Caco-2 (cell line): ENCODE results near the gene NPAS3. TPM values are rescaled to one million over a fixed set of nuclear protein-coding genes. Genes with fewer than 3 reads are reported as not detected.

Source experiments
- BruUV-seq: library from RNA; stranded (reverse); fragments of 400-500 nt; replicated peaks from 2 replicates; lab custom pipeline; 2021; lab: Mats Ljungman, UMichigan
- CTCF ChIA-PET: fragments of 300-600 bp; sonication (Branson Sonifier 250); formaldehyde crosslinking; loops from one replicate; lab custom pipeline; 2022; ENCODE audit warnings: antibody characterized with exemption; lab: Charles Lee
- POLR2A ChIA-PET: fragments of 300-600 bp; sonication (Branson Sonifier 250); formaldehyde crosslinking; loops from one replicate; lab custom pipeline; 2022; ENCODE audit warnings: antibody characterized with exemption; lab: Charles Lee
- DNase-seq, 2 experiments: peaks; one replicate each; pipeline versions ENCODE4 v3.0.0 to v3.0.0-alpha.2; 2020 to 2022
- H3K27me3 ChIP-seq: replicated peaks from 2 replicates; pipeline ENCODE4 v1.6.0; 2011; ENCODE audit warnings: low read length; ENCODE audit not compliant: control insufficient read depth, insufficient read depth
- H3K36me3 ChIP-seq: 2 replicates; pipeline ENCODE4 v1.5.1; 2011; ENCODE audit warnings: low read length; ENCODE audit not compliant: control insufficient read depth, insufficient read depth
- H3K4me1 ChIP-seq: fragments of 250-450 bp; sonication (Bioruptor Pico); 2 replicates; pipeline ENCODE4 v1.5.1; 2020; ENCODE audit warnings: mild to moderate bottlenecking
- H3K4me3 ChIP-seq: 2 replicates; pipeline ENCODE4 v1.5.1; 2011; ENCODE audit warnings: low read depth, mild to moderate bottlenecking, control low read depth, low read length
- H3K9me3 ChIP-seq: fragments of 250-450 bp; sonication (Bioruptor Pico); 2 replicates; pipeline ENCODE4 v1.5.1; 2020; ENCODE audit warnings: mild to moderate bottlenecking, moderate library complexity
- H3K27ac Mint-ChIP-seq: one replicate; pipeline ENCODE4 v1.8.0; 2022; ENCODE audit warnings: mixed read lengths; ENCODE audit not compliant: unreplicated experiment
- H3K27me3 Mint-ChIP-seq: one replicate; pipeline ENCODE4 v1.8.0; 2022; ENCODE audit warnings: mixed read lengths; ENCODE audit not compliant: insufficient read depth, unreplicated experiment
- H3K36me3 Mint-ChIP-seq: one replicate; pipeline ENCODE4 v1.8.0; 2022; ENCODE audit warnings: mild to moderate bottlenecking, mixed read lengths; ENCODE audit not compliant: insufficient read depth, unreplicated experiment
- H3K4me1 Mint-ChIP-seq: one replicate; pipeline ENCODE4 v1.8.0; 2022; ENCODE audit warnings: low read depth, mixed read lengths; ENCODE audit not compliant: unreplicated experiment
- H3K4me3 Mint-ChIP-seq: one replicate; pipeline ENCODE4 v1.8.0; 2022; ENCODE audit warnings: mild to moderate bottlenecking, moderate library complexity, mixed read lengths; ENCODE audit not compliant: unreplicated experiment
- H3K9me3 Mint-ChIP-seq: one replicate; pipeline ENCODE4 v1.8.0; 2022; ENCODE audit warnings: mixed read lengths; ENCODE audit not compliant: unreplicated experiment
- intact Hi-C: fragments of 100-400 bp; cut with micrococcal nuclease; formaldehyde crosslinking; loops from one replicate; pipeline ENCODE4 v1.10.0; 2022; ENCODE audit not compliant: unreplicated experiment
- total RNA-seq: library from RNA; stranded (reverse); gene quantifications from 2 replicates; pipeline ENCODE4 v1.2.3, GENCODE V29; 2022
- TF ChIP-seq, protein P1 (sequence below), 2 experiments: fragments of 200-600 bp in 1 of 2; IDR thresholded peaks; 1 replicate in 1 of 2; 2 replicates in 1 of 2; pipeline versions ENCODE4 v1.5.1 to v1.8.0; 2011 to 2022; ENCODE audit warnings: antibody characterized with exemption in 1 of 2, control low read depth in 1 of 2, inconsistent platforms in 1 of 2, low read depth in 1 of 2, low read length in 1 of 2, mild to moderate bottlenecking in 1 of 2, moderate library complexity in 1 of 2; ENCODE audit not compliant: insufficient read depth in 1 of 2, severe bottlenecking in 1 of 2, unreplicated experiment in 1 of 2

Gene NPAS3
- total RNA-seq, 1 experiment from 2014 or later = not detected

DNA sequence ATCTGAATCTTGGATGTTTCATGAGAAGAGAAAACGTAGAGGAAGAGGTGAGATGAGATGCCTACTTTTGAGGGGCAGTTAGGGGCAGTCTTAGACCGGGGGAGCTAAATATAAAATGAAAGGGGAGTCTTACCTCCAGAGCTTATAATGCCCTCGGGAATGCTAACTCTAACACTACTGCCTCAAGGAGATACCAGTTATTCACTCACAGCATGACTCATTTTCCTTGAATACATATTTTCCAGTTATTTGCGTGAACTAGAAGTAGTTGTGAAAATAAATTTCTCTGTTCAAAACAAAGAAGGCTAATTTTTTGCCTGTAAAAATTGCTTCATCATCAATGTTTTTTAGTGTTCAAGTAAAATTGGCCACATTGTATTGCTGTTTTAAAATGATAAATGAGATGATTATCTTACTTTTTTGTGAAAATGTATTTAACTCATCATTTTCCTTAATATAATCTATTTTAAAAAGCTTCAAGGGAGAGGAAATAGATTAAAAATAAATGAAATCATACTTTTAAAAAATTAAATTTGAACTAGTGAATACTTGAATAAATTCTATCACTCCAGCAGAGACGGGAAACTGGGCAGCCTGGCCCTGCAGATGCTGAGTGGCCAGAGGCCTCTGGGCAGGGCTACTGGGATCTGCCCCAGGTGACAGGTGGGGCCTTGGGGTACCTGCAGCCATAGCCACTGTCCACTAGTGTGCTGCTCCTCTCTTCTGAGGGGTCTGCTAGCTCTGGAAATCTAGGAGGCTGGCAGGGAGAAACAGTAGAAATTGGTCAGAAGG lies 672.9 kb downstream of the NPAS3 start:
- H3K9me3 Mint-ChIP-seq = no peaks in the 10 kb centered on the region
- CTCF ChIA-PET = no interaction called here
- H3K4me1 Mint-ChIP-seq = no peaks in the 10 kb centered on the region
- TF ChIP-seq, protein P1, sequence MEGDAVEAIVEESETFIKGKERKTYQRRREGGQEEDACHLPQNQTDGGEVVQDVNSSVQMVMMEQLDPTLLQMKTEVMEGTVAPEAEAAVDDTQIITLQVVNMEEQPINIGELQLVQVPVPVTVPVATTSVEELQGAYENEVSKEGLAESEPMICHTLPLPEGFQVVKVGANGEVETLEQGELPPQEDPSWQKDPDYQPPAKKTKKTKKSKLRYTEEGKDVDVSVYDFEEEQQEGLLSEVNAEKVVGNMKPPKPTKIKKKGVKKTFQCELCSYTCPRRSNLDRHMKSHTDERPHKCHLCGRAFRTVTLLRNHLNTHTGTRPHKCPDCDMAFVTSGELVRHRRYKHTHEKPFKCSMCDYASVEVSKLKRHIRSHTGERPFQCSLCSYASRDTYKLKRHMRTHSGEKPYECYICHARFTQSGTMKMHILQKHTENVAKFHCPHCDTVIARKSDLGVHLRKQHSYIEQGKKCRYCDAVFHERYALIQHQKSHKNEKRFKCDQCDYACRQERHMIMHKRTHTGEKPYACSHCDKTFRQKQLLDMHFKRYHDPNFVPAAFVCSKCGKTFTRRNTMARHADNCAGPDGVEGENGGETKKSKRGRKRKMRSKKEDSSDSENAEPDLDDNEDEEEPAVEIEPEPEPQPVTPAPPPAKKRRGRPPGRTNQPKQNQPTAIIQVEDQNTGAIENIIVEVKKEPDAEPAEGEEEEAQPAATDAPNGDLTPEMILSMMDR (IDR thresholded peaks at IDR 0.05; ENCODE audit: insufficient read depth in 1 of 2, low read depth in 1 of 2, low read length in 1 of 2, severe bottlenecking in 1 of 2, unreplicated experiment in 1 of 2) = no peak
- H3K4me1 ChIP-seq = no peaks in the 10 kb centered on the region
- H3K27me3 ChIP-seq = no peaks in the 10 kb centered on the region
- no peaks in the 10 kb centered on the region for H3K36me3 Mint-ChIP-seq
- no peak overlapping the region for H3K4me3 Mint-ChIP-seq
- POLR2A ChIA-PET = no interaction called here
- H3K27ac Mint-ChIP-seq = no peak overlapping the region
- no TSS peak for BruUV-seq
- no peaks in the 10 kb centered on the region for H3K36me3 ChIP-seq
- H3K27me3 Mint-ChIP-seq = peaks cover 24% of the 10 kb centered on the region
- H3K4me3 ChIP-seq = no peak overlapping the region
- intact Hi-C loops = no loop called here
- no peaks in the 10 kb centered on the region for H3K9me3 ChIP-seq
- DNase-seq = no peak

- no peak overlapping the region for H3K4me3 Mint-ChIP-seq
- no peaks in the 10 kb centered on the region for H3K4me1 ChIP-seq
- H3K27me3 Mint-ChIP-seq = peaks cover 24% of the 10 kb centered on the region
- intact Hi-C loops = no loop called here
- ChIA-PET CTCF (no interaction called here), POLR2A (no interaction called here)
- H3K27ac Mint-ChIP-seq = no peak overlapping the region
- no peaks in the 10 kb centered on the region for H3K36me3 ChIP-seq
- H3K4me1 Mint-ChIP-seq = no peaks in the 10 kb centered on the region
- H3K9me3 Mint-ChIP-seq = no peaks in the 10 kb centered on the region
- no peak overlapping the region for H3K4me3 ChIP-seq
- no TSS peak for BruUV-seq
- H3K9me3 ChIP-seq = no peaks in the 10 kb centered on the region
- H3K36me3 Mint-ChIP-seq = no peaks in the 10 kb centered on the region
- H3K27me3 ChIP-seq = no peaks in the 10 kb centered on the region
- TF ChIP-seq, protein P1 (IDR thresholded peaks at IDR 0.05; ENCODE audit: insufficient read depth in 1 of 2, low read depth in 1 of 2, low read length in 1 of 2, severe bottlenecking in 1 of 2, unreplicated experiment in 1 of 2) = no peak
- no peak for DNase-seq
These were observed 673.5 kb downstream of the NPAS3 start for GRCh38 chr14:33612197-33612505.

DNA sequence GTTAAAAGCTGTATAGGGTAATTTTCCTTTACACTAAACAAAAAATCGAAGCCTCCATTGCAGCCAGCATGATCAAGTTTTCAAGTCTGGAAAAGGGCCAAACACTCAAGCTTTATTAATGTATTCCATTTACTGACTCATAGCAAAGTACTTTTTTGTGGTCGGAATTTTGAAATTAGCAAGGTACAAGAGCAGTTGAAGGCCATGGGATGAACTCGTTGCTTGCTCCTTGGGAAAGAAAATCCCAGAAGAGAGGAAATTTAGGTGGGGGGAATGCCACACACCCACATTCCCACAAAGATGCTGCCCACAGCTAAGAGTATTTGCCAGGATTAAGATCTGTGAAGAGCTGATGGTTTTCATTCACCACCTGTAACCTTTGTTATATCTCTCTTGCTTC lies 678.5 kb downstream of the NPAS3 start:
- Histone ChIP-seq H3K9me3 (no peaks in the 10 kb centered on the region), H3K4me1 (no peaks in the 10 kb centered on the region), H3K27me3 (no peaks in the 10 kb centered on the region), H3K36me3 (no peaks in the 10 kb centered on the region), H3K4me3 (no peak overlapping the region)
- no peak overlapping the region for H3K4me3 Mint-ChIP-seq
- no TSS peak for BruUV-seq
- H3K9me3 Mint-ChIP-seq = no peaks in the 10 kb centered on the region
- ChIA-PET CTCF (no interaction called here), POLR2A (no interaction called here)
- TF ChIP-seq, protein P1 (IDR thresholded peaks at IDR 0.05; ENCODE audit: insufficient read depth in 1 of 2, low read depth in 1 of 2, low read length in 1 of 2, severe bottlenecking in 1 of 2, unreplicated experiment in 1 of 2) = no peak
- H3K36me3 Mint-ChIP-seq = no peaks in the 10 kb centered on the region
- no peak for DNase-seq
- H3K4me1 Mint-ChIP-seq = no peaks in the 10 kb centered on the region
- intact Hi-C loops = no loop called here
- peaks cover 22% of the 10 kb centered on the region for H3K27me3 Mint-ChIP-seq
- no peak overlapping the region for H3K27ac Mint-ChIP-seq
